K562 (cell line): ENCODE data around the gene C7orf25. TPM values are rescaled to one million over a fixed set of nuclear protein-coding genes. Genes with fewer than 3 reads are reported as not detected.

Experiments
- ATF1 ChIP-seq, 2 experiments: fragments of 450-650 bp in 1 of 2; IDR thresholded peaks; 2 replicates each; pipeline ENCODE4 v1.6.1; 2016; ENCODE audit warnings: missing compliant biosample characterization in 1 of 2, missing genetic modification characterization in 1 of 2
- GATA2 ChIP-seq: sonication (generic); formaldehyde crosslinking; IDR thresholded peaks from 2 replicates; pipeline ENCODE4 v1.4.0; 2020; ENCODE audit warnings: mild to moderate bottlenecking, missing genetic modification reagents
- LCOR ChIP-seq: sonication (generic); formaldehyde crosslinking; IDR thresholded peaks from 2 replicates; pipeline ENCODE4 v1.8.0; 2022; ENCODE audit warnings: mild to moderate bottlenecking, missing genetic modification reagents
- MECOM ChIP-seq: fragments of 250-450 bp; sonication (Bioruptor Pico); IDR thresholded peaks from 2 replicates; pipeline ENCODE4 v1.8.0; 2022; ENCODE audit warnings: inconsistent platforms
- NFXL1 ChIP-seq: fragments of 450-650 bp; formaldehyde crosslinking; IDR thresholded peaks from 2 replicates; pipeline ENCODE4 v1.4.0; 2021; ENCODE audit warnings: mild to moderate bottlenecking
- PHF20 ChIP-seq: fragments of 450-650 bp; IDR thresholded peaks from 2 replicates; pipeline ENCODE4 v1.6.1; 2018; ENCODE audit not compliant: partially characterized antibody
- RBM22 ChIP-seq: fragments of 200-400 bp; formaldehyde crosslinking; IDR thresholded peaks from 2 replicates; pipeline ENCODE4 v1.6.1; 2018; ENCODE audit warnings: low read length, low read depth; ENCODE audit not compliant: poor library complexity, severe bottlenecking
- RFX7 ChIP-seq: fragments of 250-450 bp; sonication (Bioruptor Pico); IDR thresholded peaks from 2 replicates; pipeline ENCODE4 v1.5.1; 2021; ENCODE audit warnings: mild to moderate bottlenecking
- STAT5B ChIP-seq: fragments of 250-450 bp; sonication (Bioruptor Pico); IDR thresholded peaks from 2 replicates; pipeline ENCODE4 v1.8.0; 2021; ENCODE audit warnings: mild to moderate bottlenecking, inconsistent platforms
- TCF7 ChIP-seq: sonication (generic); IDR thresholded peaks from 2 replicates; pipeline ENCODE4 v1.6.1; 2016; ENCODE audit warnings: antibody characterized with exemption, borderline replicate concordance
- XRCC5 ChIP-seq: fragments of 200-400 bp; formaldehyde crosslinking; IDR thresholded peaks from 2 replicates; pipeline ENCODE4 v1.6.1; 2017; ENCODE audit warnings: low read depth, mild to moderate bottlenecking, low read length
- ZNF197 ChIP-seq: fragments of 200-800 bp; sonication (Bioruptor generic); IDR thresholded peaks from 2 replicates; pipeline ENCODE4 v1.6.1; 2016; ENCODE audit warnings: low read depth, missing genetic modification characterization, missing compliant biosample characterization
- ZNF212 ChIP-seq: fragments of 450-650 bp; formaldehyde crosslinking; IDR thresholded peaks from 2 replicates; pipeline ENCODE4 v1.4.0; 2020; ENCODE audit warnings: mild to moderate bottlenecking
- ZNF277 ChIP-seq: fragments of 250-450 bp; sonication (Bioruptor Pico); IDR thresholded peaks from 2 replicates; pipeline ENCODE4 v1.8.0; 2022; ENCODE audit warnings: inconsistent platforms, mild to moderate bottlenecking, moderate library complexity, borderline replicate concordance
- polyA plus RNA-seq, 8 experiments: library from polyadenylated mRNA; depleted of rRNA in 4 of 8; stranded (reverse) in 5 of 8; unstranded in 3 of 8; fragments of >200 nt; fragmentation: Nextera tagmentation in 2 of 8; fragmentation: Illumina TruSeq in 1 of 8; extraction: Ambion mirVana in 2 of 8; extraction: Trizol in 1 of 8; gene quantifications; 2 replicates each; pipeline versions ENCODE4 v1.2.1 to v1.2.3, GENCODE V29; 2011 to 2014; ENCODE audit warnings: inconsistent platforms in 1 of 8, missing spikeins in 1 of 8
- total RNA-seq, 7 experiments: library from RNA; depleted of rRNA in 6 of 7; stranded (reverse); fragments of >200 nt in 6 of 7; fragmentation: Illumina TruSeq in 2 of 7; extraction: Trizol in 2 of 7; gene quantifications; 2 replicates each; pipeline versions ENCODE4 v1.2.1 to v1.2.3, GENCODE V29; 2011 to 2021; ENCODE audit warnings: low replicate concordance in 1 of 7
- TF ChIP-seq, protein P1 (sequence below), 2 experiments: fragments of 150-350 bp in 1 of 2; IDR thresholded peaks; 2 replicates each; pipeline ENCODE4 v1.6.1; 2012 to 2016; ENCODE audit warnings: low read depth in 2 of 2, low read length in 2 of 2, mild to moderate bottlenecking in 1 of 2, moderate library complexity in 1 of 2
- TF ChIP-seq, protein P2 (sequence below): sonication (generic); formaldehyde crosslinking; IDR thresholded peaks from 2 replicates; pipeline ENCODE4 v1.8.0; 2022; ENCODE audit warnings: mild to moderate bottlenecking, missing genetic modification reagents
- TF ChIP-seq, protein P3 (sequence below): fragments of 250-450 bp; sonication (Bioruptor Pico); IDR thresholded peaks from 2 replicates; pipeline ENCODE4 v1.8.0; 2022; ENCODE audit warnings: inconsistent platforms
- TF ChIP-seq, protein P4 (sequence below): fragments of 450-650 bp; IDR thresholded peaks from 2 replicates; pipeline ENCODE4 v1.6.1; 2016

C7orf25 gene
- total and polyA plus RNA-seq, 9 of the 15 experiments (the other 6 are each of a cell fraction or from before 2014, with no cell fraction given), result 1.2 to 4.7 (median 1.9) TPM

DNA sequence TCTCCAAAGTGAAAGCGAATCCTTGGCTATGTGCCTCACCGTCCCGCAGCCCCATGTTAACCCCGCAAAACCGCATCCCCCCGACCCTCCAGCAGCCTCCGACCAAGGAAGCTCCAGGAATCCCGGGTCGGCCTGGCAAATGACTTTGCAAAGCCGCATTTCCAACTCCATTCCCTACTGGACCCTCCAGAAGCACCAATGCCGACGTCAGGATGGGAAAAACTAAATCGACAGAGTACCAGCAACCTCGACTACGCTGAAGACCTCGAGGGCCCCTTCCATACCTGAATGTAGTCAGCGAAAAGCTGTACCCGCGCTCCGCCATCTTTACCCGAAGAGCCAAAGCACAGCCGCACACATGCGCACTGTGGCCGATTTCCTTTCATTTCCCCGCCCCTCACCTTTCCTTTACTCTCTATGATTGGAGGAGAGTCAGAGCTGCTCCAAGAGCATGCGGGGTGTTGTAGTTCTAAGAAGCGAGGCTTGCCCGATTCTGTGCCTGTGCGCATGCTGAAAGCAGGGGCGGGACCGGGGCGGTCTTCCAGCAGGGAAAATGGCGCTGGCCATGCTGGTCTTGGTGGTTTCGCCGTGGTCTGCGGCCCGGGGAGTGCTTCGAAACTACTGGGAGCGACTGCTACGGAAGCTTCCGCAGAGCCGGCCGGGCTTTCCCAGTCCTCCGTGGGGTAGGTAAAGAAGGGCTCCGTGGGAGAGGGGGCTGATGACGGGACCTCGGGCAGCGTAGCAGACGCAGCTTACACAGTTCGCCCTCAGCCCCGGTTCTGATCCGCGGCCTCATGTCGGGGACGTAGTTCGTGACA, 20.2 kb upstream of the C7orf25 start, which contains the start of the genes MRPL32 and PSMA2 (continued):
- TF ChIP-seq, protein P1, sequence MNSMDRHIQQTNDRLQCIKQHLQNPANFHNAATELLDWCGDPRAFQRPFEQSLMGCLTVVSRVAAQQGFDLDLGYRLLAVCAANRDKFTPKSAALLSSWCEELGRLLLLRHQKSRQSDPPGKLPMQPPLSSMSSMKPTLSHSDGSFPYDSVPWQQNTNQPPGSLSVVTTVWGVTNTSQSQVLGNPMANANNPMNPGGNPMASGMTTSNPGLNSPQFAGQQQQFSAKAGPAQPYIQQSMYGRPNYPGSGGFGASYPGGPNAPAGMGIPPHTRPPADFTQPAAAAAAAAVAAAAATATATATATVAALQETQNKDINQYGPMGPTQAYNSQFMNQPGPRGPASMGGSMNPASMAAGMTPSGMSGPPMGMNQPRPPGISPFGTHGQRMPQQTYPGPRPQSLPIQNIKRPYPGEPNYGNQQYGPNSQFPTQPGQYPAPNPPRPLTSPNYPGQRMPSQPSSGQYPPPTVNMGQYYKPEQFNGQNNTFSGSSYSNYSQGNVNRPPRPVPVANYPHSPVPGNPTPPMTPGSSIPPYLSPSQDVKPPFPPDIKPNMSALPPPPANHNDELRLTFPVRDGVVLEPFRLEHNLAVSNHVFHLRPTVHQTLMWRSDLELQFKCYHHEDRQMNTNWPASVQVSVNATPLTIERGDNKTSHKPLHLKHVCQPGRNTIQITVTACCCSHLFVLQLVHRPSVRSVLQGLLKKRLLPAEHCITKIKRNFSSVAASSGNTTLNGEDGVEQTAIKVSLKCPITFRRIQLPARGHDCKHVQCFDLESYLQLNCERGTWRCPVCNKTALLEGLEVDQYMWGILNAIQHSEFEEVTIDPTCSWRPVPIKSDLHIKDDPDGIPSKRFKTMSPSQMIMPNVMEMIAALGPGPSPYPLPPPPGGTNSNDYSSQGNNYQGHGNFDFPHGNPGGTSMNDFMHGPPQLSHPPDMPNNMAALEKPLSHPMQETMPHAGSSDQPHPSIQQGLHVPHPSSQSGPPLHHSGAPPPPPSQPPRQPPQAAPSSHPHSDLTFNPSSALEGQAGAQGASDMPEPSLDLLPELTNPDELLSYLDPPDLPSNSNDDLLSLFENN (IDR thresholded peaks at IDR 0.05; ENCODE audit: low read depth in 2 of 2, low read length in 2 of 2), result no peak
- TF ChIP-seq RBM22 (no peak), TCF7 (0 out of 2 replicates have a peak, but pooled peaks have one; percentile 25), NFXL1 (CRISPR knock-in tag) (no peak), STAT5B (CRISPR knock-in tag) (no peak), XRCC5 (peak; percentile 50; the same call in 1 of the 2 replicates), LCOR (no peak), ZNF197 (no peak), MECOM (CRISPR knock-in tag) (no peak), ZNF212 (no peak), ATF1 (CRISPR knock-in tag; IDR thresholded peaks at IDR 0.05) (no peak), ATF1 (tag; IDR thresholded peaks at IDR 0.05) (peak; percentile 72), PHF20 (peak; percentile 52), ZNF277 (no peak), GATA2 (CRISPR knock-in tag) (no peak), RFX7 (no peak)
- TF ChIP-seq, protein P2, sequence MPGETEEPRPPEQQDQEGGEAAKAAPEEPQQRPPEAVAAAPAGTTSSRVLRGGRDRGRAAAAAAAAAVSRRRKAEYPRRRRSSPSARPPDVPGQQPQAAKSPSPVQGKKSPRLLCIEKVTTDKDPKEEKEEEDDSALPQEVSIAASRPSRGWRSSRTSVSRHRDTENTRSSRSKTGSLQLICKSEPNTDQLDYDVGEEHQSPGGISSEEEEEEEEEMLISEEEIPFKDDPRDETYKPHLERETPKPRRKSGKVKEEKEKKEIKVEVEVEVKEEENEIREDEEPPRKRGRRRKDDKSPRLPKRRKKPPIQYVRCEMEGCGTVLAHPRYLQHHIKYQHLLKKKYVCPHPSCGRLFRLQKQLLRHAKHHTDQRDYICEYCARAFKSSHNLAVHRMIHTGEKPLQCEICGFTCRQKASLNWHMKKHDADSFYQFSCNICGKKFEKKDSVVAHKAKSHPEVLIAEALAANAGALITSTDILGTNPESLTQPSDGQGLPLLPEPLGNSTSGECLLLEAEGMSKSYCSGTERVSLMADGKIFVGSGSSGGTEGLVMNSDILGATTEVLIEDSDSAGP (CRISPR knock-in tag), result no peak
- TF ChIP-seq, protein P3, sequence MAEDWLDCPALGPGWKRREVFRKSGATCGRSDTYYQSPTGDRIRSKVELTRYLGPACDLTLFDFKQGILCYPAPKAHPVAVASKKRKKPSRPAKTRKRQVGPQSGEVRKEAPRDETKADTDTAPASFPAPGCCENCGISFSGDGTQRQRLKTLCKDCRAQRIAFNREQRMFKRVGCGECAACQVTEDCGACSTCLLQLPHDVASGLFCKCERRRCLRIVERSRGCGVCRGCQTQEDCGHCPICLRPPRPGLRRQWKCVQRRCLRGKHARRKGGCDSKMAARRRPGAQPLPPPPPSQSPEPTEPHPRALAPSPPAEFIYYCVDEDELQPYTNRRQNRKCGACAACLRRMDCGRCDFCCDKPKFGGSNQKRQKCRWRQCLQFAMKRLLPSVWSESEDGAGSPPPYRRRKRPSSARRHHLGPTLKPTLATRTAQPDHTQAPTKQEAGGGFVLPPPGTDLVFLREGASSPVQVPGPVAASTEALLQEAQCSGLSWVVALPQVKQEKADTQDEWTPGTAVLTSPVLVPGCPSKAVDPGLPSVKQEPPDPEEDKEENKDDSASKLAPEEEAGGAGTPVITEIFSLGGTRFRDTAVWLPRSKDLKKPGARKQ (CRISPR knock-in tag), result no peak
- TF ChIP-seq, protein P4, sequence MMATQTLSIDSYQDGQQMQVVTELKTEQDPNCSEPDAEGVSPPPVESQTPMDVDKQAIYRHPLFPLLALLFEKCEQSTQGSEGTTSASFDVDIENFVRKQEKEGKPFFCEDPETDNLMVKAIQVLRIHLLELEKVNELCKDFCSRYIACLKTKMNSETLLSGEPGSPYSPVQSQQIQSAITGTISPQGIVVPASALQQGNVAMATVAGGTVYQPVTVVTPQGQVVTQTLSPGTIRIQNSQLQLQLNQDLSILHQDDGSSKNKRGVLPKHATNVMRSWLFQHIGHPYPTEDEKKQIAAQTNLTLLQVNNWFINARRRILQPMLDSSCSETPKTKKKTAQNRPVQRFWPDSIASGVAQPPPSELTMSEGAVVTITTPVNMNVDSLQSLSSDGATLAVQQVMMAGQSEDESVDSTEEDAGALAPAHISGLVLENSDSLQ, result no peak; the same call in 1 of the 2 replicates
